Tibial nerve (tissue), 4 donors: ENCODE results near the gene OGFRL1.

Source experiments
- CTCF ChIP-seq, 5 experiments: fragments of 200-600 bp in 3 of 5; fragments of 450-650 bp in 2 of 5; sonication (generic) in 3 of 5; IDR thresholded peaks; one replicate each; pipeline ENCODE4 v1.5.1; 2016 to 2019; ENCODE audit warnings: antibody characterized with exemption in 5 of 5, mild to moderate bottlenecking in 3 of 5, moderate library complexity in 2 of 5
- EP300 ChIP-seq, 2 donors: sonication (generic); formaldehyde crosslinking; IDR thresholded peaks; one replicate each; pipeline ENCODE4 v1.6.1; 2017; ENCODE audit warnings: antibody characterized with exemption in 2 of 2, mild to moderate bottlenecking in 1 of 2

GRCh38 chr6:71250099-71250602 is 38.5 kb upstream of the OGFRL1 start:
- no peak for TF ChIP-seq CTCF (IDR thresholded peaks at IDR 0.05)
- peak; percentile 80 to 83 for TF ChIP-seq EP300 (IDR thresholded peaks at IDR 0.05)
